ENCODE measurements around the gene CD22.
"Not testable (repeated sequence)": the region's sequence is repeated elsewhere in the genome, so short reads cannot be mapped to it uniquely, and the experiment has no call there.

CD22 gene

GRCh38 chr19:35359395-35359794 lies 30.4 kb downstream of the CD22 start:
- not testable (repeated sequence) for DNase-seq (ENCODE audit: low read depth)

- not testable (repeated sequence) for DNase-seq (ENCODE audit: low read depth)
These were observed 31.1 kb downstream of the CD22 start for GRCh38 chr19:35360081-35360480.

GRCh38 chr19:35360880-35361420 lies 32.0 kb downstream of the CD22 start:
- DNase-seq (ENCODE audit: low read depth): no peak

GRCh38 chr19:35362261-35363000 lies 33.4 kb downstream of the CD22 start:
- no peak for DNase-seq (ENCODE audit: low read depth)

GRCh38 chr19:35363001-35363590 lies 34.1 kb downstream of the CD22 start:
- DNase-seq (ENCODE audit: low read depth): no peak

- DNase-seq (ENCODE audit: low read depth): no peak
These were observed 34.9 kb downstream of the CD22 start for GRCh38 chr19:35363711-35364425.

- DNase-seq (ENCODE audit: low read depth): no peak
These were observed 36.3 kb downstream of the CD22 start for GRCh38 chr19:35365303-35365702.

- no peak for DNase-seq (ENCODE audit: low read depth)
These were observed 39.4 kb downstream of the CD22 start for GRCh38 chr19:35368378-35368777.

- DNase-seq (ENCODE audit: low read depth): no peak
These were observed 40.5 kb downstream of the CD22 start for GRCh38 chr19:35369522-35369921.

- DNase-seq (ENCODE audit: low read depth): no peak
These were observed 41.7 kb downstream of the CD22 start, which contains the start of gene GPR42 for GRCh38 chr19:35370722-35371121. TSS of gene GPR42 (plus strand) at chr19:35371068. CDS start at chr19:35371360, 292 bp downstream.

- no peak for DNase-seq (ENCODE audit: low read depth)
These were observed 44.5 kb downstream of the CD22 start for GRCh38 chr19:35373492-35373891.

- not testable (repeated sequence) for DNase-seq (ENCODE audit: low read depth)
These were observed 45.0 kb downstream of the CD22 start for GRCh38 chr19:35374031-35374430.

- no peak for DNase-seq (ENCODE audit: low read depth)
These were observed 46.7 kb downstream of the CD22 start for GRCh38 chr19:35375505-35376307.

- DNase-seq (ENCODE audit: low read depth): no peak
These were observed 48.7 kb downstream of the CD22 start for GRCh38 chr19:35377656-35378055.

GRCh38 chr19:35378356-35378755 lies 49.4 kb downstream of the CD22 start:
- no peak for DNase-seq (ENCODE audit: low read depth)

GRCh38 chr19:35379545-35379944 lies 50.6 kb downstream of the CD22 start:
- not testable (repeated sequence) for DNase-seq (ENCODE audit: low read depth)

GRCh38 chr19:35379992-35380391 lies 51.0 kb downstream of the CD22 start:
- no peak for DNase-seq (ENCODE audit: low read depth)

- DNase-seq (ENCODE audit: low read depth): no peak
These were observed 51.6 kb downstream of the CD22 start for GRCh38 chr19:35380450-35381124.

GRCh38 chr19:35381318-35381717 lies 52.3 kb downstream of the CD22 start:
- DNase-seq (ENCODE audit: low read depth): no peak

- DNase-seq (ENCODE audit: low read depth): no peak
These were observed 52.9 kb downstream of the CD22 start for GRCh38 chr19:35381926-35382325.

- DNase-seq (ENCODE audit: low read depth): no peak
These were observed 54.5 kb downstream of the CD22 start for GRCh38 chr19:35383536-35383935.
